ENCODE measurements around the gene HOXD4.

- TF ChIP-seq POLR2A (IDR thresholded peaks at IDR 0.05; ENCODE audit: low read length) (no peak), GATA1 (IDR thresholded peaks at IDR 0.05; ENCODE audit: low read depth, low read length) (no peak)
Observed at GRCh38 chr2:176118601-176119339, 32.6 kb upstream of the HOXD4 start.
